ENCODE results near the gene CALML3.

DNA sequence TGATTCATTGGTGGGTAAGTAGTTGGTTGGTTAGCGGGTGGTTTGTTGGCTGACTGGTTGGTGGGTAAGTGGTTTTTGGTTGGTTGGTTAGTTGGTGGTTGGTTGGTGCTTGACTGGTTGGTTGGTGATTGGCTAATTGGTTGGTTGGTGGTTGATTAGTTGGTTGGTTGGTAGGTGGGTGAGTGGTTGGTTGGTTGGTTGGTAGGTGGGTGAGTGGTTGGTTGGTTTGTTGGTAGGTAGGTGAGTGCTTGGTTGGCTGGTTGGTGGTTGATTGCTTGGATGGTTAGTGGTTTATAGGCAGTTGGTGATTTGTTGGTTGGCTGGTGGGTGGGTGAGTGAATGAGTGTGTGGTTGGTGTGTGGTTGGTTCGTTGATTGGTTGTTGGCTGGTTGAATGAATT, 44.2 kb downstream of the CALML3 start:
- TF ChIP-seq, protein P1, sequence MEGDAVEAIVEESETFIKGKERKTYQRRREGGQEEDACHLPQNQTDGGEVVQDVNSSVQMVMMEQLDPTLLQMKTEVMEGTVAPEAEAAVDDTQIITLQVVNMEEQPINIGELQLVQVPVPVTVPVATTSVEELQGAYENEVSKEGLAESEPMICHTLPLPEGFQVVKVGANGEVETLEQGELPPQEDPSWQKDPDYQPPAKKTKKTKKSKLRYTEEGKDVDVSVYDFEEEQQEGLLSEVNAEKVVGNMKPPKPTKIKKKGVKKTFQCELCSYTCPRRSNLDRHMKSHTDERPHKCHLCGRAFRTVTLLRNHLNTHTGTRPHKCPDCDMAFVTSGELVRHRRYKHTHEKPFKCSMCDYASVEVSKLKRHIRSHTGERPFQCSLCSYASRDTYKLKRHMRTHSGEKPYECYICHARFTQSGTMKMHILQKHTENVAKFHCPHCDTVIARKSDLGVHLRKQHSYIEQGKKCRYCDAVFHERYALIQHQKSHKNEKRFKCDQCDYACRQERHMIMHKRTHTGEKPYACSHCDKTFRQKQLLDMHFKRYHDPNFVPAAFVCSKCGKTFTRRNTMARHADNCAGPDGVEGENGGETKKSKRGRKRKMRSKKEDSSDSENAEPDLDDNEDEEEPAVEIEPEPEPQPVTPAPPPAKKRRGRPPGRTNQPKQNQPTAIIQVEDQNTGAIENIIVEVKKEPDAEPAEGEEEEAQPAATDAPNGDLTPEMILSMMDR (conservative IDR thresholded peaks at IDR 0.05), result no peak
- no peak for TF ChIP-seq ZFX (IDR thresholded peaks at IDR 0.05)
